ENCODE measurements around the gene SLC22A15. TPM values are rescaled to one million over a fixed set of nuclear protein-coding genes. Genes with fewer than 3 reads are reported as not detected.

SLC22A15 gene
- total and polyA plus RNA-seq, 7 donors = 0.99 to 3.3 (median 1.8) TPM; not detected in 1

DNA sequence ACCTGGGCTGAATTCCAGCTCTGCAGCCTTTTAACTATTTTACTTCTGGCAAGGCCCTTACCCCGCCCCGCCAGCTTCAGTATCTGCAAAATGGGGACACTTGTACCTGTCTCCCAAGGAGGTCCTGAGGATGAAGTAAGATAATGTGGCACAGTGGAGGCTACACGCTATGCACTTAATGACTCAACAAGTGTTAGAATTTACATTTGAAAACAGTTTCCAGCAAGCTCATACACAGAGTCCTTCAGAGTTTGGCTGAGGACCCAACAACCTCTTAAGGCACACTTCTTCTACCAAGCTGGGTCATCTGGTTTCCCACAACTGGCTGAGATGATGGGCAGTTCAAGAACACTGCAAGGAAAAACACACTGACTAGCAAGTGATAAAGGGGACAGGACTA, 30.2 kb upstream of the SLC22A15 start:
- TF ChIP-seq, protein P1, sequence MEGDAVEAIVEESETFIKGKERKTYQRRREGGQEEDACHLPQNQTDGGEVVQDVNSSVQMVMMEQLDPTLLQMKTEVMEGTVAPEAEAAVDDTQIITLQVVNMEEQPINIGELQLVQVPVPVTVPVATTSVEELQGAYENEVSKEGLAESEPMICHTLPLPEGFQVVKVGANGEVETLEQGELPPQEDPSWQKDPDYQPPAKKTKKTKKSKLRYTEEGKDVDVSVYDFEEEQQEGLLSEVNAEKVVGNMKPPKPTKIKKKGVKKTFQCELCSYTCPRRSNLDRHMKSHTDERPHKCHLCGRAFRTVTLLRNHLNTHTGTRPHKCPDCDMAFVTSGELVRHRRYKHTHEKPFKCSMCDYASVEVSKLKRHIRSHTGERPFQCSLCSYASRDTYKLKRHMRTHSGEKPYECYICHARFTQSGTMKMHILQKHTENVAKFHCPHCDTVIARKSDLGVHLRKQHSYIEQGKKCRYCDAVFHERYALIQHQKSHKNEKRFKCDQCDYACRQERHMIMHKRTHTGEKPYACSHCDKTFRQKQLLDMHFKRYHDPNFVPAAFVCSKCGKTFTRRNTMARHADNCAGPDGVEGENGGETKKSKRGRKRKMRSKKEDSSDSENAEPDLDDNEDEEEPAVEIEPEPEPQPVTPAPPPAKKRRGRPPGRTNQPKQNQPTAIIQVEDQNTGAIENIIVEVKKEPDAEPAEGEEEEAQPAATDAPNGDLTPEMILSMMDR (IDR thresholded peaks at IDR 0.05) = no peak
- no peak for TF ChIP-seq POLR2AphosphoS5 (IDR thresholded peaks at IDR 0.05)
- TF ChIP-seq POLR2A (IDR thresholded peaks at IDR 0.05) = no peak
- no peak for TF ChIP-seq EP300 (IDR thresholded peaks at IDR 0.05)
- H3K27me3 ChIP-seq = no peaks in the 10 kb centered on the region
- H3K4me1 ChIP-seq = no peaks in the 10 kb centered on the region
- no peaks in the 10 kb centered on the region for H3K36me3 ChIP-seq
- no peaks in the 10 kb centered on the region for H3K9me3 ChIP-seq
- intact Hi-C loops (cut with DNase I) = no loop called here
- H3K4me3 ChIP-seq = no peak overlapping the region
- no peak overlapping the region for H3K27ac ChIP-seq
- no peak for DNase-seq
- 60 to 62% methylated on average over 3 of the region's 3 CpGs for WGBS, 2 donors

DNA sequence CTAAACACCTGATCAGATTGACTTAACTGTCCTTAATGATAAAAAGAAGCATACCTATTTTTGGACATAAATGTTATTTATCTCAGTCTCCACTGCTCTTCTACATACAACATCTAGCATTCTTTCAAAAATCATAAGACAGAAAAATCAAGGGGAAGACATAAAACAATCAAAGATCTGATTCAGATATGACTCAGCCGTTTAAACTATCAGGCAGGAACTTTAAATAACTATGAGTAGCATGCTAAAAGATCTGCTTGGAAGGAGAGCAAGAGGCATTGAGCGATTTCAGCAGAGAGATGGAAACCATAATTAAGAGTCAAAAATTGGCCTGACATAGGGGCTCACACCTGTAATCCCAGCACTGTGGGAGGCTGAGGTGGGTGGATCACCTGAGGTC, 27.2 kb upstream of the SLC22A15 start:
- no peaks in the 10 kb centered on the region for H3K9me3 ChIP-seq
- intact Hi-C loops (cut with DNase I) = no loop called here
- 69 to 85% methylated on average over 2 of the region's 2 CpGs for WGBS, 2 donors
- H3K4me1 ChIP-seq = no peaks in the 10 kb centered on the region
- DNase-seq = no peak
- no peak overlapping the region for H3K4me3 ChIP-seq
- TF ChIP-seq EP300 (IDR thresholded peaks at IDR 0.05) = no peak
- TF ChIP-seq, protein P1 (IDR thresholded peaks at IDR 0.05) = no peak
- no peaks in the 10 kb centered on the region for H3K27me3 ChIP-seq
- H3K36me3 ChIP-seq = no peaks in the 10 kb centered on the region
- H3K27ac ChIP-seq = no peak overlapping the region

DNA sequence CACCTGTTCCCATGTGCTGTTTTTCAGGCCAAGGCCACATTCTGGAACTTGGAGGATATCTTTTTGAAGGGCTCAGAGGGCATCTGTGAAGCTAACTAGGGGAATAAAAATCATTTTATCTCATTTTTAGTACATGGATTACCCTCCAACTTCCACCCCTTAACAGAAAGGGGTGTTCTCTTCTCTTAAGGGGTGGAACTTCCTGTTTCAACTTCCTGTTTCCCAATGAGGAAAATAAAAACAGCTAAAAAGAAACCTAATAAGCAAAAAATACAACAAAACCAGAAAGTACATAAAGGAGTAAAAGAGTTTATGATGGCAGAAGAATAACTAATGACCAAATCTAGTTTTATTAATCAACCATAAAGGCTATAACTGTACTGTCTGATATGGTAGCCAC, 24.8 kb upstream of the SLC22A15 start:
- DNase-seq = no peak
- Histone ChIP-seq H3K4me3 (no peak overlapping the region), H3K9me3 (no peaks in the 10 kb centered on the region), H3K36me3 (no peaks in the 10 kb centered on the region), H3K27me3 (no peaks in the 10 kb centered on the region), H3K27ac (no peak overlapping the region), H3K4me1 (no peaks in the 10 kb centered on the region)
- intact Hi-C loops (cut with DNase I) = no loop called here
- TF ChIP-seq, protein P1 (IDR thresholded peaks at IDR 0.05) = no peak
- TF ChIP-seq POLR2AphosphoS5 (IDR thresholded peaks at IDR 0.05) (no peak), POLR2A (IDR thresholded peaks at IDR 0.05) (no peak), EP300 (IDR thresholded peaks at IDR 0.05) (no peak)

DNA sequence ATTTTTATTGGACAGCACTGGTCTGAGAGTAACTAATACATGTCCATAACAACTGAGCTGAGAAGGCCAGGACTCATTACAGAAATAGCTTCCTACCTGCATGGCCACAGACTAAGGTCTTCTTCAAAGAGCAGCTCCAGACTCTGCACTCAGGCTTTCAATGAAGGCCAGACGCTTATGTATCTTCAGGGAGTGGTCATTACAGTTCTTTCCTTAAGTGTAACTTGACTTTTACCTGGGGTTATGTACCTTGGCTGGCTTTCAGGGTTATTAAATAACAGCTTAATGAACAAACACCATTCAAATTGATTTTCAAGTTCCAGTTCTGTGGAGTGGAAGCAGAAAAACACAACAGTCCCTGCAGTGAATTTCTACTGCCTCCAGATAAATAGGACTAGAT, 23.8 kb upstream of the SLC22A15 start:
- intact Hi-C loops (cut with DNase I) = no loop called here
- Histone ChIP-seq H3K4me1 (no peaks in the 10 kb centered on the region), H3K27me3 (no peaks in the 10 kb centered on the region), H3K36me3 (no peaks in the 10 kb centered on the region), H3K27ac (no peak overlapping the region), H3K4me3 (no peak overlapping the region), H3K9me3 (no peaks in the 10 kb centered on the region)
- TF ChIP-seq, protein P1 (IDR thresholded peaks at IDR 0.05) = no peak
- TF ChIP-seq POLR2A (IDR thresholded peaks at IDR 0.05) (no peak), EP300 (IDR thresholded peaks at IDR 0.05) (no peak), POLR2AphosphoS5 (IDR thresholded peaks at IDR 0.05) (no peak)
- 0% methylated on average over 1 of the region's 1 CpG for WGBS, 2 donors
- DNase-seq = no peak

DNA sequence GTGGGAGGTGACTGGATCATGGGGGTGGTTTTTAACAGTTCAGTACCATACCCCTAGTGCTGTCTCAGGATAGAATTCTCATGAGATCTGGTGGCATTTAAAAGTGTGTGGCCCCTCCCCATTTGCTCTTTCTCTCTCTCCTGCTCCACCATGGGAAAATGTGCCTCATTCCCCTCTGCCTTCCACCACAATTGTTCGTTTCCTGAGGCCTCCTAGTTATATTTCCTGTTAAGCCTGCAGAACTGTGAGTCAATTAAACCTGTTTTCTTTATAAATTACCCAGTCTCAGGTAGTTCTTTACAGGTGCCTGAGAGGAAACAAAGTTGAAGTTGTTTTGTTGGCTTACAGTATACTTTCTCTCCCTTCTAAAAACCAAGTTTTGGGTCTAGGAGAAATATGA, 23.1 kb upstream of the SLC22A15 start:
- H3K36me3 ChIP-seq = no peaks in the 10 kb centered on the region
- H3K4me3 ChIP-seq = no peak overlapping the region
- H3K9me3 ChIP-seq = no peaks in the 10 kb centered on the region
- no peaks in the 10 kb centered on the region for H3K27me3 ChIP-seq
- no peak overlapping the region for H3K27ac ChIP-seq
- intact Hi-C loops (cut with DNase I) = no loop called here
- no peak for DNase-seq
- no peak for TF ChIP-seq EP300 (IDR thresholded peaks at IDR 0.05)
- no peak for TF ChIP-seq POLR2A (IDR thresholded peaks at IDR 0.05)
- TF ChIP-seq, protein P1 (IDR thresholded peaks at IDR 0.05) = no peak
- TF ChIP-seq POLR2AphosphoS5 (IDR thresholded peaks at IDR 0.05) = no peak
- WGBS, 2 donors = 49 to 75% methylated on average over 1 of the region's 1 CpG
- H3K4me1 ChIP-seq = no peaks in the 10 kb centered on the region
